ENCODE data around the gene MANSC1.

Gene MANSC1

GRCh38 chr12:12338527-12339168, 11.4 kb downstream of the MANSC1 start:
- Histone ChIP-seq H3K79me2 (ENCODE audit: insufficient read depth, low read length) (no peaks in the 10 kb centered on the region), H3K27ac (ENCODE audit: low read depth, low read length) (no peak overlapping the region), H3K27me3 (ENCODE audit: low read length) (no peaks in the 10 kb centered on the region), H3K9me2 (replicated peaks; ENCODE audit: insufficient read depth, low read length) (no peaks in the 10 kb centered on the region), H3F3A (ENCODE audit: insufficient read depth) (no peaks in the 10 kb centered on the region), H3K9me3 (ENCODE audit: insufficient read depth, low read length) (no peaks in the 10 kb centered on the region), H4K20me1 (ENCODE audit: low read depth, low read length) (no peaks in the 10 kb centered on the region), H2AFZ (ENCODE audit: low read depth, low read length, severe bottlenecking) (no peak overlapping the region), H3K4me2 (ENCODE audit: low read depth, low read length, poor library complexity, severe bottlenecking) (no peak overlapping the region), H3K4me3 (ENCODE audit: insufficient read depth, low read length, poor library complexity, severe bottlenecking) (no peak overlapping the region), H3K9ac (ENCODE audit: low read length) (no peak overlapping the region), H3K36me3 (ENCODE audit: low read length) (no peaks in the 10 kb centered on the region)
- TF ChIP-seq, protein P1, sequence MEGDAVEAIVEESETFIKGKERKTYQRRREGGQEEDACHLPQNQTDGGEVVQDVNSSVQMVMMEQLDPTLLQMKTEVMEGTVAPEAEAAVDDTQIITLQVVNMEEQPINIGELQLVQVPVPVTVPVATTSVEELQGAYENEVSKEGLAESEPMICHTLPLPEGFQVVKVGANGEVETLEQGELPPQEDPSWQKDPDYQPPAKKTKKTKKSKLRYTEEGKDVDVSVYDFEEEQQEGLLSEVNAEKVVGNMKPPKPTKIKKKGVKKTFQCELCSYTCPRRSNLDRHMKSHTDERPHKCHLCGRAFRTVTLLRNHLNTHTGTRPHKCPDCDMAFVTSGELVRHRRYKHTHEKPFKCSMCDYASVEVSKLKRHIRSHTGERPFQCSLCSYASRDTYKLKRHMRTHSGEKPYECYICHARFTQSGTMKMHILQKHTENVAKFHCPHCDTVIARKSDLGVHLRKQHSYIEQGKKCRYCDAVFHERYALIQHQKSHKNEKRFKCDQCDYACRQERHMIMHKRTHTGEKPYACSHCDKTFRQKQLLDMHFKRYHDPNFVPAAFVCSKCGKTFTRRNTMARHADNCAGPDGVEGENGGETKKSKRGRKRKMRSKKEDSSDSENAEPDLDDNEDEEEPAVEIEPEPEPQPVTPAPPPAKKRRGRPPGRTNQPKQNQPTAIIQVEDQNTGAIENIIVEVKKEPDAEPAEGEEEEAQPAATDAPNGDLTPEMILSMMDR (IDR thresholded peaks at IDR 0.05; ENCODE audit: insufficient read depth, low read length, poor library complexity, severe bottlenecking) = no peak
- TF ChIP-seq EZH2phosphoT487 (conservative IDR thresholded peaks at IDR 0.05; ENCODE audit: low read length) = no peak

GRCh38 chr12:12336511-12336910, 13.5 kb downstream of the MANSC1 start:
- Histone ChIP-seq H3K4me3 (ENCODE audit: insufficient read depth, low read length, poor library complexity, severe bottlenecking) (no peak overlapping the region), H3K9me3 (ENCODE audit: insufficient read depth, low read length) (no peaks in the 10 kb centered on the region), H3K79me2 (ENCODE audit: insufficient read depth, low read length) (no peaks in the 10 kb centered on the region), H2AFZ (ENCODE audit: low read depth, low read length, severe bottlenecking) (no peak overlapping the region), H3K27ac (ENCODE audit: low read depth, low read length) (no peak overlapping the region), H3F3A (ENCODE audit: insufficient read depth) (no peaks in the 10 kb centered on the region), H3K36me3 (ENCODE audit: low read length) (no peaks in the 10 kb centered on the region), H3K9ac (ENCODE audit: low read length) (no peak overlapping the region), H3K27me3 (ENCODE audit: low read length) (no peaks in the 10 kb centered on the region), H3K4me2 (ENCODE audit: low read depth, low read length, poor library complexity, severe bottlenecking) (no peak overlapping the region), H3K9me2 (replicated peaks; ENCODE audit: insufficient read depth, low read length) (no peaks in the 10 kb centered on the region), H4K20me1 (ENCODE audit: low read depth, low read length) (no peaks in the 10 kb centered on the region)
- TF ChIP-seq, protein P1 (IDR thresholded peaks at IDR 0.05; ENCODE audit: insufficient read depth, low read length, poor library complexity, severe bottlenecking) = no peak
- no peak for TF ChIP-seq EZH2phosphoT487 (conservative IDR thresholded peaks at IDR 0.05; ENCODE audit: low read length)

DNA sequence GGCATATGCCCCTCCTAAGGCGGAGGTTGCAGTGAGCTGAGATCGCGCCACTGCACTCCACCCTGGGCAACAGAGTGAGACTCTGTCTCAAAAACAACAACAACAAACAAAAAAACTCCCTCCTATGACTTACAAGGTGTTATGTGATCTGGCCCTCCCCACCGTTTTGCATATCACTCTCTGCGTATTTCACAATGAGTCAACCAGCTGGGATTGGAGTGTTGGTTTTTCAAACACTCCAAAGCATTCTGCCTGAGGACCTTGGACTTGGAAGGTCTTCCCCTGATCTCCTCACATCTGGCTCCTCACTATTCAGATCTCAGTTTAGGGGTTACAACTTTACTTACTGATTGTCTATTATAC, 14.0 kb downstream of the MANSC1 start:
- Histone ChIP-seq H3K4me3 (ENCODE audit: insufficient read depth, low read length, poor library complexity, severe bottlenecking) (no peak overlapping the region), H3K9me2 (replicated peaks; ENCODE audit: insufficient read depth, low read length) (no peaks in the 10 kb centered on the region), H3F3A (ENCODE audit: insufficient read depth) (no peaks in the 10 kb centered on the region), H3K9ac (ENCODE audit: low read length) (no peak overlapping the region), H3K9me3 (ENCODE audit: insufficient read depth, low read length) (no peaks in the 10 kb centered on the region), H3K79me2 (ENCODE audit: insufficient read depth, low read length) (no peaks in the 10 kb centered on the region), H2AFZ (ENCODE audit: low read depth, low read length, severe bottlenecking) (no peak overlapping the region), H3K27ac (ENCODE audit: low read depth, low read length) (no peak overlapping the region), H4K20me1 (ENCODE audit: low read depth, low read length) (no peaks in the 10 kb centered on the region), H3K4me2 (ENCODE audit: low read depth, low read length, poor library complexity, severe bottlenecking) (no peak overlapping the region), H3K36me3 (ENCODE audit: low read length) (no peaks in the 10 kb centered on the region), H3K27me3 (ENCODE audit: low read length) (no peaks in the 10 kb centered on the region)
- TF ChIP-seq, protein P1 (IDR thresholded peaks at IDR 0.05; ENCODE audit: insufficient read depth, low read length, poor library complexity, severe bottlenecking) = no peak
- no peak for TF ChIP-seq EZH2phosphoT487 (conservative IDR thresholded peaks at IDR 0.05; ENCODE audit: low read length)
